Cardiac fibroblast (primary cell): Measurements from ENCODE around the gene PGAM2.

ENCODE experiments used
- DNase-seq, 2 donors: peaks; one replicate each; pipeline versions ENCODE4 v3.0.0 to v3.0.0-alpha.2; 2010; ENCODE audit warnings: low read depth in 2 of 2
- H3K4me3 ChIP-seq, 2 donors: replicated peaks in 1 of 2; 1 replicate in 1 of 2; 2 replicates in 1 of 2; pipeline ENCODE4 v1.5.1; 2011; ENCODE audit warnings: low read depth in 2 of 2, low read length in 2 of 2, mild to moderate bottlenecking in 2 of 2, moderate library complexity in 1 of 2
- CTCF ChIP-seq: IDR thresholded peaks from one replicate; pipeline ENCODE4 v1.5.1; 2011; ENCODE audit warnings: low read depth, mild to moderate bottlenecking, low read length, inconsistent platforms

PGAM2 gene

GRCh38 chr7:44077681-44078091 is 12.3 kb upstream of the PGAM2 start:
- no peak for DNase-seq
- TF ChIP-seq CTCF, result no peak
- no peak overlapping the region for H3K4me3 ChIP-seq

- H3K4me3 ChIP-seq, result no peak overlapping the region
- no peak for TF ChIP-seq CTCF
- DNase-seq, result no peak
Measured at GRCh38 chr7:44077061-44077460, 11.7 kb upstream of the PGAM2 start.

DNA sequence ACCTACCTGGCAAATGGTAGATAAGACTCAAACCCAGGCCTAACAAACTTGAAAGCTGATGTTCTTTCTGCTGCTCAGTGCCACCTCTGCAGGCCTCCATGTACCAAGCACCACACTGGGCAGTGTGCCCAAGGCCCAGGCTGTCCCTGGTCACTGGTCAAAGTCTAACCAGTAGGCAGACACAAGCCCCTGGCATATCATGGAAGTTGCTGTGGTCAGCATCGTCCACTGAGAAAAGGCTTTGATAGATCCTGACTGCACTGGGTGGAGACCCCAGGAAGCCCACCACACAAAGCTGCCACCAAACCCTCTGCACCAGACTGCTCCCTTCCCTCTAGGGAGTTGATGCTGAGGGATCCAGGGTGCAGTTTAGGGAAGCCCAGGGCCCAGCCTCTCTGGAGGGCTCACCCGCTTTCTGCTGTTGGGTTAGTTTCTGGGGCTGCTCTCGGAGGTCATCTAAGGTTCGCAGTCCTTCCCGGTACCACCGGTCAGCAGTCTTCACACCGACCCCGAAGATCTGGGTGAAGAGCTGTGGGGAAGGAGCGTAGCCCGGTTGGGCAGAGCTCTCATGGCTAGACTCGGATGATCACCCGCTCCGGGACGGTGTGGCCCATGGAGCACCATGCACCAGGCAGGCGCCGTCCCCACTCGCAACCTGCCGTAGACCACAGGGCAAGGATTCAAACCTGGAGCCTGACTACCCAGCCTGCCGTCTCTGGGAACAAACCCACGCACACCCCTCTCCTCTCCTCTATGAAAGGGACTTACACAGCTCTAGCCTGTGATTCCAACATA is 10.9 kb upstream of the PGAM2 start:
- DNase-seq, result no peak
- no peak overlapping the region for H3K4me3 ChIP-seq
- TF ChIP-seq CTCF, result no peak

DNA sequence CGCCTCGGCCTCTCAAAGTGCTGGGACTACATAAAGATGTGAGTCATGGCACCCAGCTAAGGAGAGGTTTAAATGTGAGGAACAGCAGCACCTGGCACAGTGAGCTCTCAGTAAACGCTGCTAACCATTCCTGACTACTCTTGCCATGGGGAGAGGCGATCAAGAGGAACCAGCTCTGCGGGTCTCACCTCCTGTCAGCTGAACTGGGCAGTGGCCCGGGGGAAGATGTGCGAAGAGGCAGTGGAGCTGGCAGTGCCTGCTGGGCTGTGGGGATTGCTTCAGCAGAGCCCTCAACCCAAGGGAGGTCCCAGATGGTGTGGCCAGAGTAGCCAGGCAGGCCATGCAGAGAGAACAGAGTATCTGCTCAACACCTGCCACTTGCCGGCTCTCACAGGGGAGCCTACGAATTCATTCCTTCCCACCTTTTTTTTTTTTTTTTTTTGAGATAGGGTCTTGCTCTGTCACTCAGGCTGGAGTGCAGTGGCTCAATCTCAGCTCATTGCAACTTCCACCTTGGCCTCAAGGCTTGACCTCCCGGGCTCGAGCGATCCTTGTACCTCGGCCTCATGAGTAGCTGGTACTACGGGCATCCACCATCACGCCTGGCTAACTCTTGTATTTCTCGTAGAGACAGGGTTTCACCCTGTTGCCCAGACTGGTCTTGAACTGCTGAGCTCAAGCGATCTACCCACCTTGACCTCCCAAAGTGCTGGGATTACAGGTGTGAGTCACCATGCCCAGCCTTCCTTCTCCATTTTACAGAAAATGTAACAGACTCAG is 10.1 kb upstream of the PGAM2 start:
- no peak for DNase-seq
- no peak overlapping the region for H3K4me3 ChIP-seq
- TF ChIP-seq CTCF, result no peak

- H3K4me3 ChIP-seq, result no peak overlapping the region
- DNase-seq, result no peak
- TF ChIP-seq CTCF, result no peak
Measured at GRCh38 chr7:44074349-44074695, 9.0 kb upstream of the PGAM2 start.

GRCh38 chr7:44073664-44074348 is 8.4 kb upstream of the PGAM2 start:
- peak in 1 of 2 donors; percentile 76 for DNase-seq
- H3K4me3 ChIP-seq, result peak overlapping the region in 1 of 2 donors; percentile 7
- no peak for TF ChIP-seq CTCF
